Upper lobe of left lung (tissue), 6 donors: ENCODE results near the gene PAEP. TPM values are rescaled to one million over a fixed set of nuclear protein-coding genes. Genes with fewer than 3 reads are reported as not detected.

Source experiments
- ATAC-seq, 2 donors: fragments of 200-7000 bp; cut with Tn5 transposase; one replicate each; pipeline ENCODE4 v1.9.1; 2022; ENCODE audit warnings: mild to moderate bottlenecking in 2 of 2, moderate library complexity in 2 of 2; ENCODE audit not compliant: low FRiP score in 2 of 2
- DNase-seq, 2 donors: peaks; one replicate each; pipeline ENCODE4 v3.0.0-alpha.2; 2019 to 2020
- H3K27ac ChIP-seq, 4 donors: fragments of 200-600 bp; sonication (generic); one replicate each; pipeline ENCODE4 v1.5.1; 2016 to 2019
- H3K27me3 ChIP-seq, 4 donors: fragments of 200-600 bp; sonication (generic); one replicate each; pipeline ENCODE4 v1.5.1; 2017 to 2019
- H3K36me3 ChIP-seq, 4 donors: fragments of 200-600 bp; sonication (generic); one replicate each; pipeline ENCODE4 v1.5.1; 2016 to 2019
- H3K4me1 ChIP-seq, 4 donors: fragments of 200-600 bp; sonication (generic); one replicate each; pipeline ENCODE4 v1.5.1; 2018 to 2019
- H3K4me3 ChIP-seq, 4 donors: fragments of 200-600 bp; sonication (generic); one replicate each; pipeline ENCODE4 v1.5.1; 2017 to 2019; ENCODE audit warnings: mild to moderate bottlenecking in 2 of 4, moderate library complexity in 1 of 4
- H3K9me3 ChIP-seq, 4 donors: fragments of 200-600 bp; sonication (generic); one replicate each; pipeline ENCODE4 v1.5.1; 2018 to 2019
- CTCF ChIP-seq, 6 experiments: fragments of 450-650 bp in 4 of 6; fragments of 200-600 bp in 2 of 6; sonication (generic) in 2 of 6; IDR thresholded peaks; one replicate each; pipeline ENCODE4 v1.5.1; 2016 to 2019; ENCODE audit warnings: antibody characterized with exemption in 6 of 6
- EP300 ChIP-seq, 4 donors: sonication (generic); formaldehyde crosslinking; IDR thresholded peaks; one replicate each; pipeline ENCODE4 v1.5.1; 2017; ENCODE audit warnings: antibody characterized with exemption in 4 of 4, control low read depth in 2 of 4
- POLR2A ChIP-seq, 4 donors: fragments of 450-650 bp; IDR thresholded peaks; one replicate each; pipeline ENCODE4 v1.5.1; 2016 to 2017; ENCODE audit warnings: antibody characterized with exemption in 4 of 4, mild to moderate bottlenecking in 2 of 4
- POLR2AphosphoS5 ChIP-seq, 2 donors: sonication (generic); formaldehyde crosslinking; IDR thresholded peaks; one replicate each; pipeline ENCODE4 v1.5.1; 2017; ENCODE audit warnings: antibody characterized with exemption in 2 of 2
- WGBS, 2 donors: methylation state at CpG; one replicate each; pipeline ENCODE4 v1.1.5; 2017 to 2018; 5-methylcytosine and 5-hydroxymethylcytosine counted together
- total RNA-seq, 6 donors: library from RNA; depleted of rRNA in 4 of 6; stranded (reverse); fragments of >200 nt in 4 of 6; gene quantifications; one replicate each; pipeline versions ENCODE4 v1.1.0 to v1.2.1, GENCODE V29; 2016 to 2021
- donor health status: DM: no; HTN: no; CAD: no; lungs with moderate emphysema.
- donor health status: DM: no; HTN: yes; CAD: no; lungs with severe emphysema.

The PAEP gene
- total RNA-seq, 6 donors from 2014 or later = 6.3 TPM; not detected in 5

GRCh38 chr9:135577256-135577655 lies 15.7 kb downstream of the PAEP start:
- no peaks in the 10 kb centered on the region for H3K27me3 ChIP-seq
- no peak overlapping the region for H3K4me3 ChIP-seq
- WGBS, 2 donors = 84 to 85% methylated on average over 10 of the region's 10 CpGs
- H3K4me1 ChIP-seq = no peaks in the 10 kb centered on the region
- H3K27ac ChIP-seq = no peak overlapping the region
- H3K9me3 ChIP-seq = no peaks in the 10 kb centered on the region
- no peaks in the 10 kb centered on the region for H3K36me3 ChIP-seq
- no peak for ATAC-seq
- DNase-seq = no peak
- TF ChIP-seq EP300 (IDR thresholded peaks at IDR 0.05) (no peak), CTCF (IDR thresholded peaks at IDR 0.05) (no peak), POLR2AphosphoS5 (IDR thresholded peaks at IDR 0.05) (no peak), POLR2A (IDR thresholded peaks at IDR 0.05) (no peak)

- ATAC-seq (no peak), DNase-seq (no peak)
- H3K4me3 ChIP-seq = no peak overlapping the region
- WGBS, 2 donors = 32 to 53% methylated on average over 2 of the region's 2 CpGs
- no peaks in the 10 kb centered on the region for H3K36me3 ChIP-seq
- TF ChIP-seq EP300 (IDR thresholded peaks at IDR 0.05) = no peak
- no peak for TF ChIP-seq CTCF (IDR thresholded peaks at IDR 0.05)
- TF ChIP-seq POLR2A (IDR thresholded peaks at IDR 0.05) = no peak
- TF ChIP-seq POLR2AphosphoS5 (IDR thresholded peaks at IDR 0.05) = no peak
- H3K27ac ChIP-seq = no peak overlapping the region
- H3K27me3 ChIP-seq = no peaks in the 10 kb centered on the region
- H3K4me1 ChIP-seq = no peaks in the 10 kb centered on the region
- H3K9me3 ChIP-seq = no peaks in the 10 kb centered on the region
Measured at GRCh38 chr9:135579356-135579755, 17.8 kb downstream of the PAEP start.

GRCh38 chr9:135579889-135580660 lies 18.5 kb downstream of the PAEP start:
- no peaks in the 10 kb centered on the region for H3K4me1 ChIP-seq
- no peak for TF ChIP-seq POLR2A (IDR thresholded peaks at IDR 0.05)
- no peak for TF ChIP-seq EP300 (IDR thresholded peaks at IDR 0.05)
- no peak for TF ChIP-seq POLR2AphosphoS5 (IDR thresholded peaks at IDR 0.05)
- no peak for TF ChIP-seq CTCF (IDR thresholded peaks at IDR 0.05)
- DNase-seq = no peak
- H3K27ac ChIP-seq = no peak overlapping the region
- no peak overlapping the region for H3K4me3 ChIP-seq
- no peak for ATAC-seq
- WGBS, 2 donors = 71 to 76% methylated on average over 10 of the region's 10 CpGs
- H3K9me3 ChIP-seq = no peaks in the 10 kb centered on the region
- no peaks in the 10 kb centered on the region for H3K27me3 ChIP-seq
- no peaks in the 10 kb centered on the region for H3K36me3 ChIP-seq

- Histone ChIP-seq H3K27ac (no peak overlapping the region), H3K4me1 (no peaks in the 10 kb centered on the region), H3K9me3 (no peaks in the 10 kb centered on the region), H3K36me3 (no peaks in the 10 kb centered on the region), H3K4me3 (no peak overlapping the region), H3K27me3 (no peaks in the 10 kb centered on the region)
- TF ChIP-seq POLR2A (IDR thresholded peaks at IDR 0.05) (no peak), POLR2AphosphoS5 (IDR thresholded peaks at IDR 0.05) (no peak)
- no peak for ATAC-seq
- 91% methylated on average over 11 of the region's 11 CpGs for WGBS, 2 donors
- no peak for DNase-seq
Measured at GRCh38 chr9:135580664-135581380, 19.3 kb downstream of the PAEP start.

GRCh38 chr9:135581636-135582426 lies 20.3 kb downstream of the PAEP start:
- H3K27ac ChIP-seq = no peak overlapping the region
- 86 to 89% methylated on average over 18 of the region's 18 CpGs for WGBS, 2 donors
- no peaks in the 10 kb centered on the region for H3K36me3 ChIP-seq
- ATAC-seq = no peak
- H3K27me3 ChIP-seq = no peaks in the 10 kb centered on the region
- no peaks in the 10 kb centered on the region for H3K4me1 ChIP-seq
- no peak for TF ChIP-seq POLR2AphosphoS5 (IDR thresholded peaks at IDR 0.05)
- TF ChIP-seq POLR2A (IDR thresholded peaks at IDR 0.05) = no peak
- TF ChIP-seq EP300 (IDR thresholded peaks at IDR 0.05) = no peak
- TF ChIP-seq CTCF (IDR thresholded peaks at IDR 0.05) = no peak
- DNase-seq = no peak
- no peaks in the 10 kb centered on the region for H3K9me3 ChIP-seq
- H3K4me3 ChIP-seq = no peak overlapping the region
